ENCODE data around the gene SFN.
A peak's percentile ranks its signal among the peaks of the same experiment; 100 is the strongest.
"Not testable (repeated sequence)": the region's sequence is repeated elsewhere in the genome, so short reads cannot be mapped to it uniquely, and the experiment has no call there.

The SFN gene

GRCh38 chr1:26829184-26829911 lies 33.6 kb upstream of the SFN start:
- H3K9ac ChIP-seq (ENCODE audit: low read depth, low read length), result no peak overlapping the region
- H3K4me3 ChIP-seq (ENCODE audit: low read depth, low read length), result no peak overlapping the region
- H3K36me3 ChIP-seq (ENCODE audit: control insufficient read depth, insufficient read depth, low read length), result peaks cover 12% of the 10 kb centered on the region
- H3K4me1 ChIP-seq (ENCODE audit: control insufficient read depth, insufficient read depth, low read length), result peaks cover 3% of the 10 kb centered on the region
- H3K27me3 ChIP-seq (ENCODE audit: control insufficient read depth, insufficient read depth, low read length), result no peaks in the 10 kb centered on the region
- H3K9me3 ChIP-seq (ENCODE audit: control insufficient read depth, insufficient read depth, low read length), result no peaks in the 10 kb centered on the region

GRCh38 chr1:26831059-26831458 lies 31.9 kb upstream of the SFN start:
- peaks cover 3% of the 10 kb centered on the region for H3K4me1 ChIP-seq (ENCODE audit: control insufficient read depth, insufficient read depth, low read length)
- no peak overlapping the region for H3K4me3 ChIP-seq (ENCODE audit: low read depth, low read length)
- no peak overlapping the region for H3K9ac ChIP-seq (ENCODE audit: low read depth, low read length)
- peaks cover 12% of the 10 kb centered on the region for H3K36me3 ChIP-seq (ENCODE audit: control insufficient read depth, insufficient read depth, low read length)
- H3K9me3 ChIP-seq (ENCODE audit: control insufficient read depth, insufficient read depth, low read length), result no peaks in the 10 kb centered on the region
- H3K27me3 ChIP-seq (ENCODE audit: control insufficient read depth, insufficient read depth, low read length), result no peaks in the 10 kb centered on the region

- H3K4me1 ChIP-seq (ENCODE audit: control insufficient read depth, insufficient read depth, low read length), result peaks cover 3% of the 10 kb centered on the region
- no peak overlapping the region for H3K4me3 ChIP-seq (ENCODE audit: low read depth, low read length)
- H3K9ac ChIP-seq (ENCODE audit: low read depth, low read length), result peak overlapping the region; percentile 13
- H3K36me3 ChIP-seq (ENCODE audit: control insufficient read depth, insufficient read depth, low read length), result peaks cover 12% of the 10 kb centered on the region
- H3K9me3 ChIP-seq (ENCODE audit: control insufficient read depth, insufficient read depth, low read length), result no peaks in the 10 kb centered on the region
- no peaks in the 10 kb centered on the region for H3K27me3 ChIP-seq (ENCODE audit: control insufficient read depth, insufficient read depth, low read length)
Observed at GRCh38 chr1:26831546-26832248, 31.3 kb upstream of the SFN start.

- Histone ChIP-seq H3K4me1 (ENCODE audit: control insufficient read depth, insufficient read depth, low read length) (peaks cover 3% of the 10 kb centered on the region), H3K36me3 (ENCODE audit: control insufficient read depth, insufficient read depth, low read length) (peaks cover 12% of the 10 kb centered on the region)
Observed at GRCh38 chr1:26832249-26832960, 30.5 kb upstream of the SFN start.

GRCh38 chr1:26833432-26834405 lies 29.2 kb upstream of the SFN start:
- no peaks in the 10 kb centered on the region for H3K9me3 ChIP-seq (ENCODE audit: control insufficient read depth, insufficient read depth, low read length)
- H3K27me3 ChIP-seq (ENCODE audit: control insufficient read depth, insufficient read depth, low read length), result no peaks in the 10 kb centered on the region
- no peak overlapping the region for H3K4me3 ChIP-seq (ENCODE audit: low read depth, low read length)
- H3K9ac ChIP-seq (ENCODE audit: low read depth, low read length), result no peak overlapping the region
- H3K4me1 ChIP-seq (ENCODE audit: control insufficient read depth, insufficient read depth, low read length), result peaks cover 3% of the 10 kb centered on the region
- H3K36me3 ChIP-seq (ENCODE audit: control insufficient read depth, insufficient read depth, low read length), result peaks cover 12% of the 10 kb centered on the region

More at GRCh38 chr1:26832249-26832960, 30.5 kb upstream of the SFN start:
- no peaks in the 10 kb centered on the region for H3K9me3 ChIP-seq (ENCODE audit: control insufficient read depth, insufficient read depth, low read length)
- peak overlapping the region; percentile 13 for H3K9ac ChIP-seq (ENCODE audit: low read depth, low read length)
- no peaks in the 10 kb centered on the region for H3K27me3 ChIP-seq (ENCODE audit: control insufficient read depth, insufficient read depth, low read length)
- no peak overlapping the region for H3K4me3 ChIP-seq (ENCODE audit: low read depth, low read length)

GRCh38 chr1:26837665-26838064 lies 25.3 kb upstream of the SFN start:
- H3K36me3 ChIP-seq (ENCODE audit: control insufficient read depth, insufficient read depth, low read length), result peaks cover 14% of the 10 kb centered on the region
- H3K4me1 ChIP-seq (ENCODE audit: control insufficient read depth, insufficient read depth, low read length); H3K4me3 ChIP-seq (ENCODE audit: low read depth, low read length); H3K9ac ChIP-seq (ENCODE audit: low read depth, low read length); H3K9me3 ChIP-seq (ENCODE audit: control insufficient read depth, insufficient read depth, low read length); H3K27me3 ChIP-seq (ENCODE audit: control insufficient read depth, insufficient read depth, low read length): not testable (repeated sequence)

- no peaks in the 10 kb centered on the region for H3K9me3 ChIP-seq (ENCODE audit: control insufficient read depth, insufficient read depth, low read length)
- no peak overlapping the region for H3K4me3 ChIP-seq (ENCODE audit: low read depth, low read length)
- H3K4me1 ChIP-seq (ENCODE audit: control insufficient read depth, insufficient read depth, low read length), result no peaks in the 10 kb centered on the region
- H3K9ac ChIP-seq (ENCODE audit: low read depth, low read length), result no peak overlapping the region
- H3K36me3 ChIP-seq (ENCODE audit: control insufficient read depth, insufficient read depth, low read length), result peaks cover 9% of the 10 kb centered on the region
- no peaks in the 10 kb centered on the region for H3K27me3 ChIP-seq (ENCODE audit: control insufficient read depth, insufficient read depth, low read length)
Observed at GRCh38 chr1:26838474-26839338, 24.2 kb upstream of the SFN start.

GRCh38 chr1:26839339-26839722 lies 23.6 kb upstream of the SFN start:
- peaks cover 5% of the 10 kb centered on the region for H3K36me3 ChIP-seq (ENCODE audit: control insufficient read depth, insufficient read depth, low read length)
- H3K9ac ChIP-seq (ENCODE audit: low read depth, low read length), result no peak overlapping the region
- H3K27me3 ChIP-seq (ENCODE audit: control insufficient read depth, insufficient read depth, low read length), result no peaks in the 10 kb centered on the region
- no peaks in the 10 kb centered on the region for H3K4me1 ChIP-seq (ENCODE audit: control insufficient read depth, insufficient read depth, low read length)
- H3K4me3 ChIP-seq (ENCODE audit: low read depth, low read length), result no peak overlapping the region
- no peaks in the 10 kb centered on the region for H3K9me3 ChIP-seq (ENCODE audit: control insufficient read depth, insufficient read depth, low read length)

- Histone ChIP-seq H3K4me1 (ENCODE audit: control insufficient read depth, insufficient read depth, low read length) (no peaks in the 10 kb centered on the region), H3K36me3 (ENCODE audit: control insufficient read depth, insufficient read depth, low read length) (peaks cover 5% of the 10 kb centered on the region), H3K4me3 (ENCODE audit: low read depth, low read length) (no peak overlapping the region), H3K9ac (ENCODE audit: low read depth, low read length) (no peak overlapping the region), H3K27me3 (ENCODE audit: control insufficient read depth, insufficient read depth, low read length) (no peaks in the 10 kb centered on the region), H3K9me3 (ENCODE audit: control insufficient read depth, insufficient read depth, low read length) (no peaks in the 10 kb centered on the region)
Observed at GRCh38 chr1:26839779-26840178, 23.2 kb upstream of the SFN start.

- Histone ChIP-seq H3K9me3 (ENCODE audit: control insufficient read depth, insufficient read depth, low read length) (no peaks in the 10 kb centered on the region), H3K4me3 (ENCODE audit: low read depth, low read length) (no peak overlapping the region), H3K36me3 (ENCODE audit: control insufficient read depth, insufficient read depth, low read length) (peaks cover 11% of the 10 kb centered on the region), H3K4me1 (ENCODE audit: control insufficient read depth, insufficient read depth, low read length) (no peaks in the 10 kb centered on the region), H3K27me3 (ENCODE audit: control insufficient read depth, insufficient read depth, low read length) (no peaks in the 10 kb centered on the region), H3K9ac (ENCODE audit: low read depth, low read length) (no peak overlapping the region)
Observed at GRCh38 chr1:26844424-26845196, 18.3 kb upstream of the SFN start.
